ENCODE data around the gene CACNA2D3.

GRCh38 chr3:54259636-54260035 lies 137.3 kb downstream of the CACNA2D3 start:
- TF ChIP-seq EZH2 (IDR thresholded peaks at IDR 0.05; ENCODE audit: low read length, unreplicated experiment) (no peak), EZH2phosphoT487 (IDR thresholded peaks at IDR 0.05; ENCODE audit: borderline replicate concordance, low read length) (no peak)
- TF ChIP-seq, protein P1, sequence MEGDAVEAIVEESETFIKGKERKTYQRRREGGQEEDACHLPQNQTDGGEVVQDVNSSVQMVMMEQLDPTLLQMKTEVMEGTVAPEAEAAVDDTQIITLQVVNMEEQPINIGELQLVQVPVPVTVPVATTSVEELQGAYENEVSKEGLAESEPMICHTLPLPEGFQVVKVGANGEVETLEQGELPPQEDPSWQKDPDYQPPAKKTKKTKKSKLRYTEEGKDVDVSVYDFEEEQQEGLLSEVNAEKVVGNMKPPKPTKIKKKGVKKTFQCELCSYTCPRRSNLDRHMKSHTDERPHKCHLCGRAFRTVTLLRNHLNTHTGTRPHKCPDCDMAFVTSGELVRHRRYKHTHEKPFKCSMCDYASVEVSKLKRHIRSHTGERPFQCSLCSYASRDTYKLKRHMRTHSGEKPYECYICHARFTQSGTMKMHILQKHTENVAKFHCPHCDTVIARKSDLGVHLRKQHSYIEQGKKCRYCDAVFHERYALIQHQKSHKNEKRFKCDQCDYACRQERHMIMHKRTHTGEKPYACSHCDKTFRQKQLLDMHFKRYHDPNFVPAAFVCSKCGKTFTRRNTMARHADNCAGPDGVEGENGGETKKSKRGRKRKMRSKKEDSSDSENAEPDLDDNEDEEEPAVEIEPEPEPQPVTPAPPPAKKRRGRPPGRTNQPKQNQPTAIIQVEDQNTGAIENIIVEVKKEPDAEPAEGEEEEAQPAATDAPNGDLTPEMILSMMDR (conservative IDR thresholded peaks at IDR 0.05; ENCODE audit: low read depth, low read length) = no peak
